AG09309 (cell line): Measurements from ENCODE around the gene TTC28.

ENCODE experiments used
- DNase-seq: peaks from one replicate; pipeline ENCODE4 v3.0.0-alpha.2; 2010; ENCODE audit warnings: low read depth
- H3K4me3 ChIP-seq: 2 replicates; pipeline ENCODE4 v1.5.1; 2011; ENCODE audit warnings: mild to moderate bottlenecking, low read depth, low read length, moderate library complexity; ENCODE audit not compliant: control insufficient read depth
- TF ChIP-seq, protein P1 (sequence below): IDR thresholded peaks from 2 replicates; pipeline ENCODE4 v1.5.1; 2011; ENCODE audit warnings: mild to moderate bottlenecking, low read depth, low read length, inconsistent platforms; ENCODE audit not compliant: insufficient read depth, control insufficient read depth; ENCODE audit errors: missing control alignments

TTC28 gene

DNA sequence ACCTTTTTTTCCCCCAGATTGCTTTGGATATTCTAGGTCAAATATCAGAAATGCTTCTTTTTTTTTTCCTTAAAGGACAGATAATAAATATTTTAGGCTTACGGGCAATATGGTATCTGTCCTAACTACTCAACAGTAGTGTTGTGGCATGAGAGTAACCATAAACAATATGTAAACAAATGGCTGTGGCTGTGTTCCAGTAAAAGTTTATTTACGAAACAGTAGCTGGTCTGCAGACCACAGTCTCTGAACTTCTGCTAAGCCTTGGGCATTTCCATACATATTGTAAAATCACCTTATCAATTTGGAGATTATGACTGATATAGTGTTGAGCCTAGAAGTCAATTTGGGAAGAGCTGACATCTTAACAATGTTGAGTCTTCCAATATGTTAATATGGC, 621.6 kb downstream of the TTC28 start:
- TF ChIP-seq, protein P1, sequence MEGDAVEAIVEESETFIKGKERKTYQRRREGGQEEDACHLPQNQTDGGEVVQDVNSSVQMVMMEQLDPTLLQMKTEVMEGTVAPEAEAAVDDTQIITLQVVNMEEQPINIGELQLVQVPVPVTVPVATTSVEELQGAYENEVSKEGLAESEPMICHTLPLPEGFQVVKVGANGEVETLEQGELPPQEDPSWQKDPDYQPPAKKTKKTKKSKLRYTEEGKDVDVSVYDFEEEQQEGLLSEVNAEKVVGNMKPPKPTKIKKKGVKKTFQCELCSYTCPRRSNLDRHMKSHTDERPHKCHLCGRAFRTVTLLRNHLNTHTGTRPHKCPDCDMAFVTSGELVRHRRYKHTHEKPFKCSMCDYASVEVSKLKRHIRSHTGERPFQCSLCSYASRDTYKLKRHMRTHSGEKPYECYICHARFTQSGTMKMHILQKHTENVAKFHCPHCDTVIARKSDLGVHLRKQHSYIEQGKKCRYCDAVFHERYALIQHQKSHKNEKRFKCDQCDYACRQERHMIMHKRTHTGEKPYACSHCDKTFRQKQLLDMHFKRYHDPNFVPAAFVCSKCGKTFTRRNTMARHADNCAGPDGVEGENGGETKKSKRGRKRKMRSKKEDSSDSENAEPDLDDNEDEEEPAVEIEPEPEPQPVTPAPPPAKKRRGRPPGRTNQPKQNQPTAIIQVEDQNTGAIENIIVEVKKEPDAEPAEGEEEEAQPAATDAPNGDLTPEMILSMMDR = no peak
- DNase-seq = no peak
- no peak overlapping the region for H3K4me3 ChIP-seq

DNA sequence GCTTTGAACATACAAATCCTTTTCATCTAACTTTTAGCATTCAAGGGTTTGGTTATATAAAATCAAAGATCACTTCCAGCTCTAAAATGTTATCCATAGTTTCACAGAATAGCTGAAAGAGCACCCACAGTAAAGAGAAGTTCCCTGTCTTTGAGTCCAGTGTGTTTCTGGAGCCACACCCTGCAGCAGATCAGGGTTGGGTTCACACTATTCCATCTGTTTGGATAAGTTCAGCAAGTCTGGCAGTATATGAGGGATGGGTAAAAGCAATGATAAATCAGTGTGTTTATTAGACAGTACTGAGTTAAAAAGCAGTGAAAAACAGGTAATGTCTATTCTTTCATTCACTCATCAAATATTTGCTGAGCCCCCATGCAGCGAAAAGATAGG, 624.8 kb downstream of the TTC28 start:
- H3K4me3 ChIP-seq = no peak overlapping the region
- TF ChIP-seq, protein P1 = no peak
- DNase-seq = no peak

DNA sequence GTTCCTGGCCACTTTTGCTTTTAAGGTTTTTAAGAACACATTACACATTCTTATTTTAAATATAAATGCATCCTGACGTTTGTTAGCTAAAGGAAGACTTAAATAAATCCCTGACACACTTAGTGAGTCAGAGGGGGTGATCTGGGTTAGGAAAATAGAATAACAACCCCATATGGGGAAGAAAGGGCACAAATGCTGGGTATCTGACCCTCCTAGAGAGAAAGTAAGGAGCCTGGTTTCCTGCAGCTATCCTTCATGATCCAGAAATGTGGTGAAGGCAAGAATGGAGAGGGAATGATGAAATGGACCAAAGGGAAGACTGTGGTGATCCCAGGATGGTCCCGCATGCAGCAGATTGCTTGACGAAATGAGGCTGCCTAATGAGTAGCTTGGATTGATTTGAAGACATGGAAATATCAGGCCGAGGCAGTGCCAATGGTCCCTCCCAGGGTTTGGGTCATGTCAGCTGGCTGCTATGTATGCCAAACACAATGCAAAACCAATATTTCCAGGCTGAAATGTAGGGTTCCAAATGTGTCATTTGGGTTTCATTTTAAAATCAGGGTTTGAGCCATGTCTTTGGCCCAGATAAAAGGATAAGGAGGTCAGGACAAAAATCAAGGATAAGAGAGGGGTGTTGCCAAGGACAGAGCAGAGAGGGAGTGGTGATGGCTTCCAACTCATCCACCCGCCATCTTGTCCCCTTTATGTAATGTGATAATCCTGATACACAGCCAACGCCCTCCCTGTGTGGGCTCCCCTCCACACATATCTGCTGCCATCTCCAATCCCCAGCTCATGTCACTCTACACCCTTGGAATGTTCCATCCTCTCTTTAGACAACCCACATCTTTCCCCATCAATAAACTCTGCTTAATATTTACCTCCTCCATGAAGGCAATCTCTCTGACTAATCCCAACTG, 625.5 kb downstream of the TTC28 start:
- no peak for DNase-seq

DNA sequence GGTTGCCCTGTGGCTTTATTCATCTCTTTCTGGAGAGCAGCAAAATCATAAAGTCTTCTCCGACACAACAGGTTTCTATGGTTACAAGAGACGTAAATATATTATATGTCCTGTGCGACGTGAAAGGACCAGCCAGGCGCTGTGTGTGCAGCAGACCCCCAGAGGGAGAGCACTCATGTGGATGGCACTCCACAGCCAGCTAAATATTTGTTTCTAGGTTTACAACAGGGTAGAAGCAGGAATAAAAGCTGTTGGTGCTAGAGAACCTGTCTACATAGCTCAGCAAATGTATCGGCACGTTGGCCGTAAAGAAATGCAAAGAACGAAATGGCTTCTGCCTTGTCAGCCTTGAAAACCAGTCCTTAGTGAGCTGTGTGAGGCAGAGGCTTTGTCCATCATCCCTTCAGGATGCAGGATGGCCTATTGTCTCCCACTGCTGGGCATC, 626.8 kb downstream of the TTC28 start:
- H3K4me3 ChIP-seq = no peak overlapping the region
- TF ChIP-seq, protein P1 = no peak
- no peak for DNase-seq

More for the DNA sequence above, 625.5 kb downstream of the TTC28 start:
- TF ChIP-seq, protein P1 = no peak
- no peak overlapping the region for H3K4me3 ChIP-seq

DNA sequence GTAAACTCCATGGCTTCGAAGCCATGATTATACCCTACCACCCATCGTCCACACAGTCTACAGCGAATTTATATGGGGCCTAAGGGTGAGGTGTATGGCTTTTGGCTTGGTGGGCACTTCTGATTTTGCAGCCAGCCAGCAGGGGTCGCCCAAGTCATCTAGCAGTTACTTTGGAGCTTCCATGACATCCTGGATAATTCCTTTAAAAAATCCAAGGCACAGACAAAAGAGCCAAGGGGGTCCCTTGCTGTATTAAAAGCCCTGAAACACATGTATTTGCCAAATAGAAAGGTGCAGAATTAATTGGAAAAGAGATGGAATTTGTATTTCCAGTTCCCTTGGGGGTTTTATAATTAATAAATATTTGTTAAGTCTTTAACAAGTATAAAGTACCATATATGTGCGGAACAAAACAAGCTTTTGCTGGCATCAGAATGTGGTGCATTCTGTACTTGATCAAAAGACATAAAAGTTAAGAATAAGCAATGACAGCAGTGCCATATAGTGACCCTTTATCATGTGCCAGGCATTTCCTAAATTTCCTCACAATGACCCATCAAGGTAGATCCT, 627.8 kb downstream of the TTC28 start:
- no peak for DNase-seq
- TF ChIP-seq, protein P1 = peak; percentile 96
- H3K4me3 ChIP-seq = no peak overlapping the region

DNA sequence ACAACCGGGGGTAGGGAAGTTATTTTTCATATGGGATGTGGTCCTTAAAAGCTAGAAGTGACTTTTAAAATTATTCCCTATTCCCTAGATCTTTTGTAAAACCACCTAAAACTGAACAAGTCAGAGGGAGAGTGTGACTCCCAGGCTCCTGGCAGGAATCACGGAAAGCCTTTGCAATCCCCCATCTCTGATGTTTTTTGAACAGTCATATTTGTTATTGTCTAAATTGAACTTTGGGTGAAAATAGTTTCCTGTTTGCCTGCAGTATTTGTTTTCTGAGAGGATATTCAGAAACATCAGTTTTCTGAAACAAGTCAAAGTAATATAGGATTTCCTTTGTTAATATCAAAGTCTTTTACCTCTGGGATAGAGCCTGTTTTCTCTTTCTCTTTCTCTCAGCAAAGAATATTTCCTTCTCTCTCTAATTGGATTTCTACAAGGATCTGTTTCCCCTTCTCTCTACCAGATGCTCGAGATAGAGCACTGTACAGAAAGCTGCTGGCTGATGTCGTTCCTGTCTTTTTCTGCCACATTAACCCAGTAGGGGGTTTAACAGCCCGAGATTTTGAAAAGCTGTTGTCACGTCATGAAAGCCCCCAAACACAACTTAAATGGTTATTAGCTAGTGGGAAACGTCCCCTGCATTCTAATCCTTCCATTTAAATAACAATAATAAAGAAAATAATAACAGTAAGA, 628.4 kb downstream of the TTC28 start:
- no peak for DNase-seq
- TF ChIP-seq, protein P1 = no peak

More for the DNA sequence above, 628.4 kb downstream of the TTC28 start:
- H3K4me3 ChIP-seq = no peak overlapping the region
